ENCODE measurements around the gene OSBPL10. TPM values are rescaled to one million over a fixed set of nuclear protein-coding genes. Genes with fewer than 3 reads are reported as not detected.

OSBPL10 gene
- total and polyA plus RNA-seq, 2 of the 8 experiments (the other 6 are each of a cell fraction or from before 2014, with no cell fraction given): 26.2 to 86.7 TPM

DNA sequence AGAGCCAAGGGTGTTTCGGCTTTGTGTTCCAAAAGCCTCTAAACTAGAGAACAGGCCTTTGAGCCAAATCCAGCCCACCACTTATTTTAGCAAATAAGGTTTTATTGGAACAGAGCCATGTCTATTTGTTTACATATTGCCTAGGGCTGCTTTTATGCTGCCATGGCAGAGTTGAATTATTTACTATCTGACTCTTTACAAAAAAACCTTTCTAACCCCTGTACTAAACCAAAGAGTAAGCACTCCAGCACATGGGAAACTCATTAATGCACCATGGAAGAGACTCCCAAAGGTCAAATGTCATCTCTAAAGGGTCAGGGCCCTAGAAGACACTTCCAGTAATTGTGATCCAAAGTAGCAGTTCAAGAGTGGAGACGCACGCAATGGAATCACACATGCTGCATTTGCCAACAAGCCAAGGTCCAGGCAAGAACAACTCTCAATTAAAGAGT, 22.3 kb downstream of the OSBPL10 start (continued):
- TF ChIP-seq RAD21 (IDR thresholded peaks at IDR 0.05 in 1 of 2, conservative IDR thresholded peaks at IDR 0.05 in 1 of 2; ENCODE audit: low read depth in 2 of 2, low read length in 2 of 2) (no peak), TBP (IDR thresholded peaks at IDR 0.05; ENCODE audit: low read depth, low read length) (no peak), FOSL1 (IDR thresholded peaks at IDR 0.05; ENCODE audit: insufficient read depth, low read depth, low read length) (no peak), NANOG (IDR thresholded peaks at IDR 0.05; ENCODE audit: insufficient read depth, low read depth, low read length, poor library complexity, severe bottlenecking) (no peak), JUN (IDR thresholded peaks at IDR 0.05; ENCODE audit: low read depth, low read length) (no peak), SRF (IDR thresholded peaks at IDR 0.05; ENCODE audit: low read depth, low read length) (no peak)
- TF ChIP-seq, protein P1, sequence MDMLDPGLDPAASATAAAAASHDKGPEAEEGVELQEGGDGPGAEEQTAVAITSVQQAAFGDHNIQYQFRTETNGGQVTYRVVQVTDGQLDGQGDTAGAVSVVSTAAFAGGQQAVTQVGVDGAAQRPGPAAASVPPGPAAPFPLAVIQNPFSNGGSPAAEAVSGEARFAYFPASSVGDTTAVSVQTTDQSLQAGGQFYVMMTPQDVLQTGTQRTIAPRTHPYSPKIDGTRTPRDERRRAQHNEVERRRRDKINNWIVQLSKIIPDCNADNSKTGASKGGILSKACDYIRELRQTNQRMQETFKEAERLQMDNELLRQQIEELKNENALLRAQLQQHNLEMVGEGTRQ (IDR thresholded peaks at IDR 0.05; ENCODE audit: low read length): no peak
